HEK293 (cell line): Measurements from ENCODE around the gene CCL19.

Source experiments
- CTCF ChIA-PET: fragments of 350-600 bp; formaldehyde crosslinking; extraction: SDS; loops from one replicate; lab custom pipeline; 2021; ENCODE audit warnings: antibody characterized with exemption; lab: Yijun Ruan, JAX
- POLR2A ChIA-PET: fragments of 300-600 bp; formaldehyde crosslinking; extraction: SDS; loops from one replicate; lab custom pipeline; 2020; ENCODE audit warnings: antibody characterized with exemption, inconsistent platforms; lab: Yijun Ruan, JAX
- H3K27ac ChIP-seq: fragments of 200-500 bp; sonication (Bioruptor generic); 2 replicates; pipeline ENCODE4 v1.5.1; 2014; ENCODE audit warnings: low read depth, low read length, control low read depth, inconsistent platforms; ENCODE audit errors: extremely low read depth
- H3K36me3 ChIP-seq, 2 experiments: fragments of 200-500 bp in 1 of 2; sonication (Bioruptor generic) in 1 of 2; 1 replicate in 1 of 2; 2 replicates in 1 of 2; pipeline ENCODE4 v1.5.1; 2014 to 2017; ENCODE audit warnings: inconsistent platforms in 2 of 2, low read length in 2 of 2; ENCODE audit not compliant: control insufficient read depth in 2 of 2, insufficient read depth in 1 of 2
- H3K4me1 ChIP-seq: fragments of 200-500 bp; sonication (Bioruptor generic); 2 replicates; pipeline ENCODE4 v1.5.1; 2014; ENCODE audit warnings: mild to moderate bottlenecking, low read length, inconsistent platforms; ENCODE audit not compliant: control insufficient read depth, insufficient read depth
- H3K4me3 ChIP-seq: 2 replicates; pipeline ENCODE4 v1.5.1; 2011; ENCODE audit warnings: low read depth, mild to moderate bottlenecking, control low read depth, low read length, moderate library complexity
- H3K9me3 ChIP-seq: fragments of 200-500 bp; sonication (Bioruptor generic); 2 replicates; pipeline ENCODE4 v1.5.1; 2014; ENCODE audit warnings: low read depth, low read length, inconsistent platforms; ENCODE audit not compliant: control insufficient read depth, insufficient read depth
- EGR2 ChIP-seq: fragments of 450-650 bp; formaldehyde crosslinking; IDR thresholded peaks from 2 replicates; pipeline ENCODE4 v1.5.1; 2016; ENCODE audit warnings: low read depth, missing biosample characterization, missing genetic modification characterization
- ELK4 ChIP-seq: IDR thresholded peaks from 2 replicates; pipeline ENCODE4 v1.6.1; 2011; ENCODE audit warnings: mild to moderate bottlenecking, low read depth, low read length, borderline replicate concordance
- MYNN ChIP-seq: fragments of 450-650 bp; formaldehyde crosslinking; IDR thresholded peaks from 2 replicates; pipeline ENCODE4 v1.5.1; 2016; ENCODE audit warnings: missing biosample characterization, missing genetic modification characterization, borderline replicate concordance
- PRDM1 ChIP-seq: fragments of 450-650 bp; formaldehyde crosslinking; IDR thresholded peaks from 2 replicates; pipeline ENCODE4; 2016; ENCODE audit warnings: missing biosample characterization, missing genetic modification characterization
- ZBTB21 ChIP-seq: fragments of 450-650 bp; formaldehyde crosslinking; IDR thresholded peaks from 2 replicates; pipeline ENCODE4 v1.5.1; 2017; ENCODE audit warnings: missing biosample characterization, missing genetic modification characterization
- ZNF174 ChIP-seq: fragments of 450-650 bp; formaldehyde crosslinking; IDR thresholded peaks from 2 replicates; pipeline ENCODE4 v1.5.0; 2017; ENCODE audit warnings: missing biosample characterization, mild to moderate bottlenecking, missing genetic modification characterization
- ZNF221 ChIP-seq: fragments of 450-650 bp; formaldehyde crosslinking; IDR thresholded peaks from 2 replicates; pipeline ENCODE4 v1.5.1; 2017; ENCODE audit warnings: missing biosample characterization, missing genetic modification characterization, borderline replicate concordance
- ZNF341 ChIP-seq: fragments of 450-650 bp; formaldehyde crosslinking; IDR thresholded peaks from 2 replicates; pipeline ENCODE4; 2016; ENCODE audit warnings: low read depth, missing biosample characterization, missing genetic modification characterization
- ZNF558 ChIP-seq: fragments of 450-650 bp; formaldehyde crosslinking; IDR thresholded peaks from 2 replicates; pipeline ENCODE4 v1.5.1; 2016; ENCODE audit warnings: missing biosample characterization, missing genetic modification characterization
- ZNF571 ChIP-seq: fragments of 450-650 bp; formaldehyde crosslinking; IDR thresholded peaks from 2 replicates; pipeline ENCODE4 v1.5.0; 2017; ENCODE audit warnings: missing biosample characterization, missing genetic modification characterization
- ZNF585B ChIP-seq: fragments of 450-650 bp; formaldehyde crosslinking; IDR thresholded peaks from 2 replicates; pipeline ENCODE4 v1.5.1; 2016; ENCODE audit warnings: missing biosample characterization, missing genetic modification characterization
- ZNF623 ChIP-seq: fragments of 450-650 bp; formaldehyde crosslinking; IDR thresholded peaks from 2 replicates; pipeline ENCODE4 v1.5.1; 2016; ENCODE audit warnings: missing biosample characterization, missing genetic modification characterization
- ZNF624 ChIP-seq: fragments of 450-650 bp; formaldehyde crosslinking; IDR thresholded peaks from 2 replicates; pipeline ENCODE4 v1.5.1; 2017; ENCODE audit warnings: missing biosample characterization, missing genetic modification characterization
- ZNF626 ChIP-seq: fragments of 450-650 bp; sonication (Bioruptor Pico); formaldehyde crosslinking; IDR thresholded peaks from 2 replicates; pipeline ENCODE4 v1.5.1; 2018; ENCODE audit warnings: missing biosample characterization, missing genetic modification characterization, inconsistent platforms
- ZNF629 ChIP-seq: fragments of 450-650 bp; formaldehyde crosslinking; IDR thresholded peaks from 2 replicates; pipeline ENCODE4 v1.5.1; 2017; ENCODE audit warnings: missing biosample characterization, missing genetic modification characterization
- ZNF830 ChIP-seq: fragments of 450-650 bp; IDR thresholded peaks from 2 replicates; pipeline ENCODE4 v1.5.0; 2018; ENCODE audit warnings: missing biosample characterization, missing genetic modification characterization, low read depth, mild to moderate bottlenecking, moderate library complexity
- ZSCAN16 ChIP-seq: fragments of 450-650 bp; formaldehyde crosslinking; IDR thresholded peaks from 2 replicates; pipeline ENCODE4 v1.5.1; 2016; ENCODE audit warnings: missing biosample characterization, missing genetic modification characterization
- TF ChIP-seq, protein P1 (sequence below): fragments of 450-650 bp; formaldehyde crosslinking; IDR thresholded peaks from 2 replicates; pipeline ENCODE4 v1.5.1; 2017; ENCODE audit warnings: missing biosample characterization, missing genetic modification characterization

The CCL19 gene

GRCh38 chr9:34714007-34714406, 22.9 kb upstream of the CCL19 start:
- Histone ChIP-seq H3K36me3 (no peaks in the 10 kb centered on the region), H3K4me3 (no peak overlapping the region), H3K4me1 (no peaks in the 10 kb centered on the region), H3K9me3 (no peaks in the 10 kb centered on the region), H3K27ac (no peak overlapping the region)
- no peak for TF ChIP-seq ZNF341
- TF ChIP-seq ZNF623 (tag by site-specific recombination): no peak
- CTCF ChIA-PET: interaction anchor here (0.8 to 3.0 kb wide), 6 partner anchors 11 to 186 kb away, joined by 3 to 18 read pairs (median 4); no protein-coding TSS in a partner anchor
- POLR2A ChIA-PET: no interaction called here

DNA sequence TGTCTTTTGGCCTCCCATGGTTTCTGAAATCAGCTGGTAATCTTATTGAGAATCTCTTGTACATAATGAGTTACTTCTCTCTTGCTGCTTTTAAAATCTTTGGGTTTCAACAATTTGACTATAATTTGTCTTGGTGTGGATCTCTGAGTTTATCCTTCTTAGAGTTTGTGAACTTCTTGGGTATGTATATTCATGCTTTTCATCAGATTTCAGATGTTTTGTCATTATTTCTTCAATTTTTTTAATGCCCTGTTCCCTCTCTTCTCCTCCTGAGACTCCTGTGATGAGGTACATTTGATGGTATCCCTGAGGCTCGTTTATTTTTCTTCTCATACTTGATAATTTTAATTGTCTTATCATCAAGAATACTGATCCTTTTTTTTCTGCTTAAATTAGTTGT, 21.1 kb upstream of the CCL19 start:
- Histone ChIP-seq H3K9me3 (no peaks in the 10 kb centered on the region), H3K36me3 (no peaks in the 10 kb centered on the region), H3K4me1 (no peaks in the 10 kb centered on the region), H3K4me3 (no peak overlapping the region), H3K27ac (no peak overlapping the region)
- CTCF ChIA-PET: interaction anchor here (1.0 to 2.5 kb wide), 3 partner anchors 10 to 13 kb away, joined by 3 to 9 read pairs (median 5); no protein-coding TSS in a partner anchor
- TF ChIP-seq ZNF558 (tag by site-specific recombination): peak; percentile 97
- no peak for TF ChIP-seq ZNF571
- POLR2A ChIA-PET: no interaction called here

GRCh38 chr9:34710023-34710422, 18.9 kb upstream of the CCL19 start, which contains the start of gene CCL21:
CCL21 (minus strand) TSS chr9:34710136; CDS start chr9:34710066, 70 bp downstream.
- Histone ChIP-seq H3K9me3 (no peaks in the 10 kb centered on the region), H3K4me3 (no peak within 1 kb of the TSS), H3K36me3 (no peaks in the 10 kb centered on the region), H3K27ac (no peak within 1 kb of the TSS), H3K4me1 (no peaks in the 10 kb centered on the region)
- TF ChIP-seq ZNF174 (tag by site-specific recombination) (no peak), EGR2 (no peak), ZNF626 (no peak), ZBTB21 (tag by site-specific recombination) (no peak), PRDM1 (tag by site-specific recombination) (no peak), ZSCAN16 (tag by site-specific recombination) (no peak), ZNF830 (tag by site-specific recombination) (no peak), MYNN (tag by site-specific recombination) (no peak), ZNF221 (tag by site-specific recombination) (no peak), ZNF629 (tag by site-specific recombination) (no peak), ZNF624 (no peak), ZNF585B (no peak), ELK4 (no peak)
- TF ChIP-seq, protein P1, sequence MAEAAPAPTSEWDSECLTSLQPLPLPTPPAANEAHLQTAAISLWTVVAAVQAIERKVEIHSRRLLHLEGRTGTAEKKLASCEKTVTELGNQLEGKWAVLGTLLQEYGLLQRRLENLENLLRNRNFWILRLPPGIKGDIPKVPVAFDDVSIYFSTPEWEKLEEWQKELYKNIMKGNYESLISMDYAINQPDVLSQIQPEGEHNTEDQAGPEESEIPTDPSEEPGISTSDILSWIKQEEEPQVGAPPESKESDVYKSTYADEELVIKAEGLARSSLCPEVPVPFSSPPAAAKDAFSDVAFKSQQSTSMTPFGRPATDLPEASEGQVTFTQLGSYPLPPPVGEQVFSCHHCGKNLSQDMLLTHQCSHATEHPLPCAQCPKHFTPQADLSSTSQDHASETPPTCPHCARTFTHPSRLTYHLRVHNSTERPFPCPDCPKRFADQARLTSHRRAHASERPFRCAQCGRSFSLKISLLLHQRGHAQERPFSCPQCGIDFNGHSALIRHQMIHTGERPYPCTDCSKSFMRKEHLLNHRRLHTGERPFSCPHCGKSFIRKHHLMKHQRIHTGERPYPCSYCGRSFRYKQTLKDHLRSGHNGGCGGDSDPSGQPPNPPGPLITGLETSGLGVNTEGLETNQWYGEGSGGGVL (tag by site-specific recombination): no peak
- ChIA-PET POLR2A (interaction anchor here (0.7 kb wide), 2 partner anchors 64 to 1716 kb away, joined by 4 read pairs; no protein-coding TSS in a partner anchor), CTCF (interaction anchor here (0.6 to 1.7 kb wide), 3 partner anchors 9 to 118 kb away, joined by 3 to 14 read pairs (median 3); no protein-coding TSS in a partner anchor)
